Prostate gland (tissue), 2 donors: ENCODE data around the gene HCFC1. TPM values are rescaled to one million over a fixed set of nuclear protein-coding genes. Genes with fewer than 3 reads are reported as not detected.

Experiments
- DNase-seq: peaks from one replicate; pipeline ENCODE4 v3.0.0-alpha.2; 2019; ENCODE audit warnings: low spot score
- H3K27ac ChIP-seq, 2 donors: fragments of 200-600 bp; sonication (generic); 2 replicates each; pipeline ENCODE4 v1.5.1; 2017 to 2019
- H3K27me3 ChIP-seq: fragments of 200-600 bp; sonication (generic); replicated peaks from 2 replicates; pipeline ENCODE4 v1.5.1; 2019; ENCODE audit not compliant: insufficient read depth
- H3K36me3 ChIP-seq, 2 donors: fragments of 200-600 bp; sonication (generic); 1 replicate in 1 of 2; 2 replicates in 1 of 2; pipeline versions ENCODE4 v1.5.1 to v1.8.1; 2017 to 2019
- H3K4me1 ChIP-seq: fragments of 200-600 bp; sonication (generic); replicated peaks from 2 replicates; pipeline ENCODE4 v1.5.1; 2019
- H3K4me3 ChIP-seq, 2 donors: fragments of 200-600 bp; sonication (generic); 2 replicates each; pipeline ENCODE4 v1.5.1; 2017 to 2019
- H3K9me3 ChIP-seq: fragments of 200-600 bp; sonication (generic); 2 replicates; pipeline ENCODE4 v1.5.1; 2017
- CTCF ChIP-seq, 4 experiments: fragments of 200-600 bp in 2 of 4; fragments of 450-650 bp in 2 of 4; sonication (generic) in 2 of 4; IDR thresholded peaks; 1 replicate in 3 of 4; 2 replicates in 1 of 4; pipeline ENCODE4 v1.5.1; 2016 to 2019; ENCODE audit warnings: antibody characterized with exemption in 4 of 4, mild to moderate bottlenecking in 2 of 4, moderate library complexity in 2 of 4
- POLR2A ChIP-seq: fragments of 450-650 bp; IDR thresholded peaks from one replicate; pipeline ENCODE4 v1.6.1; 2016; ENCODE audit warnings: antibody characterized with exemption, mild to moderate bottlenecking
- POLR2AphosphoS5 ChIP-seq: sonication (generic); formaldehyde crosslinking; IDR thresholded peaks from one replicate; pipeline ENCODE4 v1.6.1; 2017; ENCODE audit warnings: antibody characterized with exemption
- WGBS: methylation state at CpG from one replicate; pipeline ENCODE4 v1.1.5; 2018; 5-methylcytosine and 5-hydroxymethylcytosine counted together
- intact Hi-C: fragments of 100-400 bp; cut with DNase I; formaldehyde crosslinking; loops from one replicate; pipeline ENCODE4 v1.14.2; 2022
- microRNA counts, 2 donors: library from miRNA; unstranded; fragments of <30 nt; microRNA quantifications; one replicate each; lab custom pipeline; 2016 to 2017
- microRNA-seq: library from miRNA; unstranded; fragments of <30 nt; microRNA quantifications from one replicate; pipeline ENCODE4, GENCODE V29; 2016
- small RNA-seq, 2 donors: library from RNA; depleted of rRNA; stranded (forward); fragments of <200 nt; gene quantifications; one replicate each; pipeline ENCODE3, GENCODE V24; 2016
- total RNA-seq, 2 donors: library from RNA; depleted of rRNA; stranded (reverse); fragments of >200 nt; gene quantifications; one replicate each; pipeline ENCODE4 v1.1.0, GENCODE V29; 2016

Gene HCFC1
- total RNA-seq, 2 donors from 2014 or later = 67.7 to 115 TPM

- TF ChIP-seq POLR2AphosphoS5 = no peak
- no peak for TF ChIP-seq POLR2A
- no peak for TF ChIP-seq CTCF (IDR thresholded peaks at IDR 0.05)
- H3K36me3 ChIP-seq = no peaks in the 10 kb centered on the region
- intact Hi-C loops = no loop called here
- H3K4me3 ChIP-seq = no peak overlapping the region
- WGBS = 32% methylated on average over 22 of the region's 26 CpGs
- no peaks in the 10 kb centered on the region for H3K9me3 ChIP-seq
- no peaks in the 10 kb centered on the region for H3K27me3 ChIP-seq
- H3K4me1 ChIP-seq = no peaks in the 10 kb centered on the region
- H3K27ac ChIP-seq = no peak overlapping the region
- no peak for DNase-seq
These were observed 70.5 kb downstream of the HCFC1 start for GRCh38 chrX:153900831-153901752.

- TF ChIP-seq POLR2AphosphoS5 (no peak), CTCF (IDR thresholded peaks at IDR 0.05) (no peak), POLR2A (no peak)
- no peak for DNase-seq
- Histone ChIP-seq H3K27me3 (no peaks in the 10 kb centered on the region), H3K36me3 (no peaks in the 10 kb centered on the region), H3K4me3 (no peak overlapping the region), H3K9me3 (no peaks in the 10 kb centered on the region), H3K27ac (no peak overlapping the region), H3K4me1 (no peaks in the 10 kb centered on the region)
- intact Hi-C loops = no loop called here
These were observed 73.7 kb downstream of the HCFC1 start for GRCh38 chrX:153897899-153898298.

MicroRNAs encoded within 50 kb of the gene (microRNA counts, 767-probe panel; counts per million panel counts)
- 0 to 431 counts per million in 2 donors for microRNA hsa-miR-718 (lab: Ali Mortazavi, UCI)

Small RNA genes within 50 kb of the gene (microRNA-seq; reads per million reads assigned to microRNA genes)
- gene MIR3202-1 = not detected
- gene MIR3202-2 = not detected
- gene MIR718 = not detected

Small RNA genes within 50 kb of the gene (small RNA-seq; reads per million reads assigned to genes)
- gene MIR3202-1 = 0 to 0.10 reads per million in 2 donors

Other genes with a start within 250 kb of the HCFC1 start
- gene BCAP31, start 247.4 kb downstream of the HCFC1 start, total RNA-seq = 100 to 1,000 TPM; 144 to 244 TPM
- 10 to 100 TPM in 1 of 2 donors, 1 to 10 TPM in 1; 9.7 to 97.8 TPM for gene ABCD1, start 247.0 kb downstream of the HCFC1 start, total RNA-seq
- gene PLXNB3, start 207.6 kb downstream of the HCFC1 start, total RNA-seq = 10 to 100 TPM; 20.9 to 52.7 TPM
- gene SRPK3, start 190.8 kb downstream of the HCFC1 start, total RNA-seq = 1 to 10 TPM; 1.4 to 2.7 TPM
- 100 to 1,000 TPM; 106 to 122 TPM for gene IDH3G, start 177.4 kb downstream of the HCFC1 start, total RNA-seq
- gene SSR4, start 177.2 kb downstream of the HCFC1 start, total RNA-seq = 100 to 1,000 TPM; 288 to 623 TPM
- gene PDZD4, start 141.3 kb downstream of the HCFC1 start, total RNA-seq = 10 to 100 TPM in 1 of 2 donors, 1 to 10 TPM in 1; 7.2 to 16.8 TPM
- 10 to 100 TPM in 1 of 2 donors, under 1 TPM in 1; 0.73 to 18.0 TPM for gene L1CAM, start 85.6 kb downstream of the HCFC1 start, total RNA-seq
- gene AVPR2, start 67.1 kb downstream of the HCFC1 start, total RNA-seq = 1 to 10 TPM in 1 of 2 donors, under 1 TPM in 1; 0.41 to 2.5 TPM
- gene ARHGAP4, start 45.6 kb downstream of the HCFC1 start, total RNA-seq = 10 to 100 TPM; 11.9 to 41.1 TPM
- gene NAA10, start 36.8 kb downstream of the HCFC1 start, total RNA-seq = 10 to 100 TPM; 47.5 to 64.9 TPM
- gene RENBP, start 27.2 kb downstream of the HCFC1 start, total RNA-seq = 1 to 10 TPM; 2.4 to 4.4 TPM
- 10 to 100 TPM; 16.9 to 18.2 TPM for gene TMEM187, start 936 bp upstream of the HCFC1 start, total RNA-seq
- gene IRAK1, start 48.1 kb upstream of the HCFC1 start, total RNA-seq = 100 to 1,000 TPM; 113 to 122 TPM
- 10 to 100 TPM; 54.4 to 85.2 TPM for gene MECP2, start 125.9 kb upstream of the HCFC1 start, total RNA-seq
- gene OPN1LW, start 172.4 kb upstream of the HCFC1 start, total RNA-seq = not detected
- not detected for gene OPN1MW, start 210.8 kb upstream of the HCFC1 start, total RNA-seq
- gene OPN1MW2, start 247.9 kb upstream of the HCFC1 start, total RNA-seq = not detected